Urinary bladder (tissue), 4 donors: Measurements from ENCODE around the gene PDE4C. TPM values are rescaled to one million over a fixed set of nuclear protein-coding genes. Genes with fewer than 3 reads are reported as not detected.

Experiments used
- DNase-seq: peaks from one replicate; pipeline ENCODE4 v3.0.0-alpha.2; 2015; ENCODE audit errors: extremely low spot score
- H3K27ac ChIP-seq: one replicate; pipeline ENCODE4 v1.5.1; 2013; ENCODE audit warnings: low read depth, mild to moderate bottlenecking, moderate library complexity
- H3K36me3 ChIP-seq: one replicate; pipeline ENCODE4 v1.6.1; 2013; ENCODE audit warnings: mild to moderate bottlenecking, moderate library complexity; ENCODE audit not compliant: insufficient read depth
- H3K4me1 ChIP-seq: one replicate; pipeline ENCODE4 v1.6.1; 2013; ENCODE audit warnings: mild to moderate bottlenecking, moderate library complexity; ENCODE audit not compliant: insufficient read depth
- H3K4me3 ChIP-seq: one replicate; pipeline ENCODE4 v1.5.1; 2013; ENCODE audit warnings: low read depth, low read length
- WGBS: extraction: QIAGEN DNeasy Blood & Tissue Kit; methylation state at CpG from one replicate; pipeline ENCODE4 v1.1.7; 2013; 5-methylcytosine and 5-hydroxymethylcytosine counted together
- polyA plus RNA-seq: library from polyadenylated mRNA; stranded (reverse); fragments of 200-250 nt; gene quantifications from one replicate; pipeline ENCODE4 v1.2.3, GENCODE V29; 2013
- total RNA-seq: library from RNA; depleted of rRNA; stranded (reverse); fragments of >200 nt; gene quantifications from one replicate; pipeline ENCODE4 v1.2.3, GENCODE V29; 2014
- donor health status: healthy with polysubstance abuse.
- donor health status: healthy.

The PDE4C gene
- total and polyA plus RNA-seq, 2 donors: 1.1 to 1.7 TPM

GRCh38 chr19:18205200-18205892 is 20.9 kb downstream of the PDE4C start:
- WGBS: 11% methylated on average over 36 of the region's 36 CpGs
- Histone ChIP-seq H3K4me3 (peak overlapping the region; percentile 52), H3K27ac (peak overlapping the region; percentile 95), H3K36me3 (no peaks in the 10 kb centered on the region), H3K4me1 (no peaks in the 10 kb centered on the region)
- DNase-seq: peak; percentile 67

GRCh38 chr19:18204394-18205199 is 21.6 kb downstream of the PDE4C start:
- Histone ChIP-seq H3K27ac (peak overlapping the region; percentile 95), H3K36me3 (no peaks in the 10 kb centered on the region), H3K4me3 (peak overlapping the region; percentile 52), H3K4me1 (no peaks in the 10 kb centered on the region)
- DNase-seq: peak; percentile 83
- under 1% methylated on average over 22 of the region's 22 CpGs for WGBS

GRCh38 chr19:18203863-18204393 is 22.3 kb downstream of the PDE4C start, which contains the start of gene RAB3A:
RAB3A (minus strand) TSS chr19:18204042; CDS start chr19:18202740, 1,302 bp downstream.
- H3K27ac ChIP-seq: peak within 1 kb of the TSS; percentile 95
- no peaks in the 10 kb centered on the region for H3K36me3 ChIP-seq
- no peaks in the 10 kb centered on the region for H3K4me1 ChIP-seq
- H3K4me3 ChIP-seq: peak within 1 kb of the TSS; percentile 52
- peak; percentile 99 for DNase-seq
- under 1% methylated on average over 50 of the region's 50 CpGs for WGBS

- 1% methylated on average over 38 of the region's 38 CpGs for WGBS
- DNase-seq: no peak
- Histone ChIP-seq H3K4me1 (no peaks in the 10 kb centered on the region), H3K4me3 (peak overlapping the region; percentile 49), H3K27ac (no peak overlapping the region), H3K36me3 (no peaks in the 10 kb centered on the region)
These were observed 22.8 kb downstream of the PDE4C start for GRCh38 chr19:18203408-18203862.

GRCh38 chr19:18202778-18203407 is 23.3 kb downstream of the PDE4C start:
- no peaks in the 10 kb centered on the region for H3K36me3 ChIP-seq
- no peak overlapping the region for H3K27ac ChIP-seq
- no peaks in the 10 kb centered on the region for H3K4me1 ChIP-seq
- peak overlapping the region; percentile 49 for H3K4me3 ChIP-seq
- DNase-seq: no peak
- WGBS: 6% methylated on average over 32 of the region's 32 CpGs

- Histone ChIP-seq H3K4me1 (no peaks in the 10 kb centered on the region), H3K27ac (no peak overlapping the region), H3K4me3 (no peak overlapping the region), H3K36me3 (no peaks in the 10 kb centered on the region)
- WGBS: 83% methylated on average over 24 of the region's 24 CpGs
- no peak for DNase-seq
These were observed 23.9 kb downstream of the PDE4C start for GRCh38 chr19:18202397-18202777.

- no peaks in the 10 kb centered on the region for H3K4me1 ChIP-seq
- no peak overlapping the region for H3K4me3 ChIP-seq
- H3K27ac ChIP-seq: no peak overlapping the region
- no peak for DNase-seq
- WGBS: 94% methylated on average over 6 of the region's 6 CpGs
- H3K36me3 ChIP-seq: no peaks in the 10 kb centered on the region
These were observed 27.9 kb downstream of the PDE4C start for GRCh38 chr19:18198374-18198773.

- 68% methylated on average over 6 of the region's 6 CpGs for WGBS
- Histone ChIP-seq H3K36me3 (no peaks in the 10 kb centered on the region), H3K4me1 (no peaks in the 10 kb centered on the region), H3K27ac (no peak overlapping the region), H3K4me3 (no peak overlapping the region)
- no peak for DNase-seq
These were observed 28.3 kb downstream of the PDE4C start for GRCh38 chr19:18197941-18198340.

GRCh38 chr19:18197306-18197705 is 28.9 kb downstream of the PDE4C start:
- H3K36me3 ChIP-seq: no peaks in the 10 kb centered on the region

GRCh38 chr19:18196511-18196845 is 29.8 kb downstream of the PDE4C start:
- 90% methylated on average over 7 of the region's 7 CpGs for WGBS
- H3K4me1 ChIP-seq: no peaks in the 10 kb centered on the region
- no peak overlapping the region for H3K27ac ChIP-seq
- H3K36me3 ChIP-seq: no peaks in the 10 kb centered on the region
- no peak overlapping the region for H3K4me3 ChIP-seq
- no peak for DNase-seq

More at GRCh38 chr19:18197306-18197705, 28.9 kb downstream of the PDE4C start:
- Histone ChIP-seq H3K4me1 (no peaks in the 10 kb centered on the region), H3K4me3 (no peak overlapping the region), H3K27ac (no peak overlapping the region)
- no peak for DNase-seq
- 92% methylated on average over 18 of the region's 18 CpGs for WGBS

GRCh38 chr19:18194554-18195238 is 31.5 kb downstream of the PDE4C start:
- no peak overlapping the region for H3K27ac ChIP-seq
- no peak overlapping the region for H3K4me3 ChIP-seq
- 28% methylated on average over 27 of the region's 27 CpGs for WGBS
- no peaks in the 10 kb centered on the region for H3K36me3 ChIP-seq
- no peak for DNase-seq
- H3K4me1 ChIP-seq: no peaks in the 10 kb centered on the region

GRCh38 chr19:18194181-18194530 is 32.1 kb downstream of the PDE4C start:
- Histone ChIP-seq H3K27ac (no peak overlapping the region), H3K36me3 (no peaks in the 10 kb centered on the region), H3K4me3 (peak overlapping the region; percentile 61), H3K4me1 (no peaks in the 10 kb centered on the region)
- 47% methylated on average over 12 of the region's 12 CpGs for WGBS
- DNase-seq: no peak
